Endometrial microvascular endothelial cells (primary cell): ENCODE results near the gene GLCCI1. TPM values are rescaled to one million over a fixed set of nuclear protein-coding genes. Genes with fewer than 3 reads are reported as not detected.
"Not testable (repeated sequence)": the region's sequence is repeated elsewhere in the genome, so short reads cannot be mapped to it uniquely, and the experiment has no call there.

Source experiments
- in situ Hi-C: cut with HindIII; loops from 2 replicates; pipeline ENCODE4 v1.10.0; 2017; ENCODE audit warnings: low sequenced_read_pairs, low pct_unique_long_range_greater_than_20kb; ENCODE audit errors: inconsistent ontology term
- total RNA-seq: library from RNA; depleted of rRNA; stranded (reverse); fragments of >200 nt; gene quantifications from one replicate; pipeline ENCODE4 v1.2.3, GENCODE V29; 2015; ENCODE audit errors: inconsistent ontology term

Gene GLCCI1
- total RNA-seq, 1 donor from 2014 or later: 2.9 TPM

DNA sequence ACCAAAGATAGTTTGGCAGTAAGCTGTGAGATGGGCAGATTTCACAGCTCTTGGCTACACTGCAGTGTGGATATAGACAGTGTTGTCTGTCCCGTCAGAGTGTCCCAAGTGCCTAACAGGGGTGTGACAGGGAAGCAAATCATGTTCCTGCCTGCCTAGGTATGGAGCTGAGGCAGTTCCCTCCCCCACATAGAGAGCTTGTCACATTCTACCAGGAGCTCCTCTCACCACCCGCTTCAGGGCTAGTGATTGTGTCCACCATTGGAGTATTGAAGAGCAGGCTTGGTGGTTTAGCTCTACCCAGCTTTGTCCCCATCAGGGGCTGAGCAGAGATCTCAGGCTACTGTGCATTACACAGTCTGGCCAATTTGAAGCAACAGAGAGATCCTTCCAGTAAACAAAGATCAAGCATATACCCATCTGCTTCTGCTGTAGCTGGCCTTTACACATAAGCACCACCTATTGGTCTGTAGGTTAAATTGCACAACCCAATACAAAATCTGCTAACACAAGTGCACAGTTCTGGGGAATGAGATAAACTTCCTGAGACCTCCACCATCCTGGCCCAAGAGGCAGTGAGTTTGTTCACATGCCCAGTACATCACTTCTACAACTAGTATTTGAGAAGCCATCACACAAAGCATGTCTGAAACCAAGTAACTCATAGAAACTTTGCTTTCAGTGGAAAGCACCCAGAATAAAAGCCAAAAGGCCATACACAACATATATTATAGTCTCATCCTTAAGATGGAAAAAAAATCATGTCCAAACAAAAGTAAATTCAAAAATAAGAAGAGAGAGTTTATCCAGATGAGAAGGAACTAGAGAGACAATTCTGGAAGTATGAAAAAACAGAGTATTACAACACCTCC lies 67.3 kb downstream of the GLCCI1 start:
- in situ Hi-C loops: no loop called here

GRCh38 chr7:8037151-8037550 lies 68.6 kb downstream of the GLCCI1 start:
- in situ Hi-C loops: no loop called here

- in situ Hi-C loops: no loop called here
Observed at GRCh38 chr7:8040768-8041369, 72.3 kb downstream of the GLCCI1 start.

GRCh38 chr7:8042796-8043535 lies 74.4 kb downstream of the GLCCI1 start:
- in situ Hi-C loops: no loop called here

GRCh38 chr7:8044761-8045430 lies 76.3 kb downstream of the GLCCI1 start:
- in situ Hi-C loops: no loop called here

- in situ Hi-C loops: not testable (repeated sequence)
Observed at GRCh38 chr7:8048067-8048466, 79.5 kb downstream of the GLCCI1 start.

GRCh38 chr7:8051373-8051772 lies 82.8 kb downstream of the GLCCI1 start:
- in situ Hi-C loops: no loop called here

GRCh38 chr7:8051998-8052397 lies 83.4 kb downstream of the GLCCI1 start:
- in situ Hi-C loops: no loop called here

DNA sequence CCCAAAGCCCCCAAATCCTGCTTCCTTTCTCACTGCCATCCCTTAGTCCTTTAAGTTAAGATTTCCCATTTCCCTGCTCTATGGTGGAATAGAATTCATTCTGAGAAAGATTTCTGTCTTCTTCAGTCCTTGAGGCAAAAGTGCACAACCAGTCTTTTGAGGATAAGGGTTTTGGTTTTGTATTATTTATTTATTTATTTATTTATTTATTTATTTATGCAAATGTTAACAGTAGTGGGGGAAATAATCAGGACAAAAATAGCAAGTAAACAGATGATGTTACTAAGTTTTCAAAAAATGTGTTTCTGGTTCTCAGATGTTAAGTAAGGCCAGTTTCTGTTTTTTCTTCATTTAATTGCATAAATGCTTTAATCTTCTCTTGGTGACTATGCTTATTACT lies 84.2 kb downstream of the GLCCI1 start:
- in situ Hi-C loops: no loop called here

DNA sequence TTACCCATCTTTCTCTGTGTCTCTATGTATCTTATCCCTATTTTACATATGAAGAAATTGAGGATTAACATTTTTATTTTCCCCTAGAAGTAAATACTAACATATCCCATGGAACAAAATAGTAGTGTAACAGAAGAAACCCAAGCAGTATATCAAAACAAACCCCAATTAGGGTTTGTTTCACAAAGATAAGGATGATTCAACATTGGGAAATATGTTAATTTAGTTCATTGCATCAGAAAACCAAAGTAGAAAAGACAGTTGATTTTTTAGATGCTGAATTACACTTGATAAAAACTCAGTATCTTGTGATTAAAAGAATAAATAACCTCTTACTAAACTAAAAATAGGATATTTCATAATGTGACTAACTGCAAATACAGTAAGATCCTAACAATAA lies 87.8 kb downstream of the GLCCI1 start:
- in situ Hi-C loops: no loop called here

- in situ Hi-C loops: no loop called here
Observed at GRCh38 chr7:8057566-8057965, 89.0 kb downstream of the GLCCI1 start.

- in situ Hi-C loops: no loop called here
Observed at GRCh38 chr7:8058322-8058721, 89.7 kb downstream of the GLCCI1 start.

GRCh38 chr7:8058852-8059251 lies 90.3 kb downstream of the GLCCI1 start:
- in situ Hi-C loops: no loop called here

GRCh38 chr7:8060241-8060640 lies 91.6 kb downstream of the GLCCI1 start:
- in situ Hi-C loops: no loop called here

DNA sequence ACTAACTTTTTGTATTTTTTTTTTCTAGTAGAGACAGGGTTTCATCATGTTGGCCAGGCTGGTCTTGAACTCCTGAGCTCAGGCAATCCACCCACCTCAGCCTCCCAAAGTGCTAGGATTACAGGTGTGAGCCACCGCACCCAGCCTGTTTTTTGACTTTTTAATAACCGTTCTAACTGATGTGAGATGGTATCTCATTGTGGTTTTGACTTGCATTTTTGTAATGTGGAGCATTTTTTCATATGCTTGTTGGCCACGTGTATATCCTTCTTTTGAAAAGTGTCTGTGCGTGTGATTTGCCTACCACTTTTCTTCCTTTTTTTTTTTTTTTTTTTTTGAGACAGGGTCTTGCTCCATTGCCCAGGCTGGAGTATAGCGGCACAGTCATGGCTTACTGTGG lies 94.7 kb downstream of the GLCCI1 start:
- in situ Hi-C loops: not testable (repeated sequence)

DNA sequence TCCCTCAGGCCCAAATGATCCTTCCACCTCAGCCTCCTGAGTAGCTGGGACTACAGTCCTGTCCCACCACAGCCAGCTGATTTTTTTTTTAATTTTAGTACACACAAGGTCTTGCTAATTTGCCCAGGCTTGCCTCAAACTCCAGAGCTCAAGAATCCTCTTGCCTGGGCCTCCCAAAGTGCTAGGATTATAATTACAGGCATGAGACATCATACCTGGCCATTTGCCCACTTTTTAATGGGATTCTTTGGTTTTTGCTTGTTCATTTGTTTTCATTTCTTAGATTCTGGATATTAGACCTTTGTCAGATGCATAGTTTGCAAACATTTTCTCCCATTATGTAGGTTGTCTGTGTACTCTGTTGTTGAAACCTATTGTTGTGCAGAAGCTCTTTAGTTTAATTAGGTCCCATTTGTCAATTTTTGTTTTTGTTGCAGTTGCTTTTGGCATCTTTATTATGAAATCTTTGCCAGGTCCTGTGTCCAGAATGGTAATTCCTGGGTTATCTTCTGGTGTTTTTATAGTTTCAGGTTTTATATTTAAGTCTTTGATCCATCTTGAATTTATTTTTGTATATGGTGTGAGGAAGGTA lies 95.2 kb downstream of the GLCCI1 start:
- in situ Hi-C loops: no loop called here

DNA sequence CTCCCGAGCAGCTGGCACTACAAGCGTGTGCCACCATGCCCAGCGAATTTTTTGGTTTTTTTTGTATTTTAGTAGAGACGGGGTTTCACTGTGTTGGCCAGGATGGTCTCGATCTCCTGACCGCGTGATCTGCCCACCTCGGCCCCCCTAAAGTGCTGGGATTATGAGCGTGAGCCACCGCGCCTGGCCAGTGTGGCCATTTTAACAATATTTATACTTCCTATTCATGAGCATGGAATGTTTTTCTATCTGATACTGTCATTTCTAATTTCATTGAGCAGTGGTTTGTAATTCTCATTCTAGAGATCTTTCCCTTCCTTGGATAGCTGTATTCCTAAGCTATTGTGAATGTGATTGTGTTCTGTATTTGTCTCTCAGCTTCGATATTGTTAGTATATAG lies 96.2 kb downstream of the GLCCI1 start:
- in situ Hi-C loops: no loop called here

DNA sequence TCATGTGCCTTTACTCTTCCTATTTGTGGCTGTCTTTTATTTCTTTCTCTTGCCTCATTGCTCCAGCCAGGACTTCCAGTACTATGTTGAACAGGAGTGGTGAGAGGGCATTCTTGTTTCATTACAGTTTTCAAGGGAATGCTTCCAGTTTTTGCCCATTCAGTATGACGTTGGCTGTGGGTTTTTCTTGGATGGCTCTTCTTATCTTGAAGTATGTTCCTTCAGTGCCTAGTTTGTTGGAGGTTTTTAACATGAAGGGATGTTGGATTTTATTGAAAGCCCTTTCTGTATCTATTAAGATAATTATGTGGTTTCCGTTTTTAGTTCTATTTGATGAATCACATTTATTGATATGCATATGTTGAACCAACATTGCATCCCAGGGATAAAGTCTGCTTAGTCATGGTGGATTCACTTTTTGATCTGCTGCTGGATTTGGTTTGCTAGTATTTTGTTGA lies 96.8 kb downstream of the GLCCI1 start:
- in situ Hi-C loops: no loop called here
